WI38 (cell line): ENCODE measurements around the gene THOC3.
"Not testable (repeated sequence)": the region's sequence is repeated elsewhere in the genome, so short reads cannot be mapped to it uniquely, and the experiment has no call there.

Source experiments
- H3K4me3 ChIP-seq: 2 replicates; pipeline ENCODE4 v1.5.1; 2011; ENCODE audit warnings: low read depth, mild to moderate bottlenecking, control low read depth, low read length
- TF ChIP-seq, protein P1 (sequence below): IDR thresholded peaks from 2 replicates; pipeline ENCODE4 v1.5.1; 2012; ENCODE audit warnings: low read depth, mild to moderate bottlenecking, control low read depth, low read length

THOC3 gene

DNA sequence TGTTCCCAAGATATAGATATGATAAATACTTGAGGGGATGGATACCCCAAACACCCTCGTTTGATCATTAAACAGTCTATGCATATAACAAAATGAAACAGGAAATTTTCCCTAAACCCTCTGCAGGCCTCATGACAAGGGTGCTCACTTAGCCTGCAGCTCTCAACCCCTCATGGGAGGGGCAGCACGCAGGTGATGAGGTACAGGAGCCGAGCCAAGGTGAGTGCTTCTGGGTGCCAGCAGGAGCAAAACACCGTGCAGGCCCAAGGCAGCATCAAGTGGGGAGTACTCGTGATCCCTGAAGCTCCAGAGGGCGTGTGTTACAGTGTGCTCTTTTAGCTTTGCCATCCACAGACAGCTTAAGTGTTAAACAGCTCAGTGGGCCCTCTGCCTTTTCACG is 24.9 kb downstream of the THOC3 start:
- not testable (repeated sequence) for H3K4me3 ChIP-seq

DNA sequence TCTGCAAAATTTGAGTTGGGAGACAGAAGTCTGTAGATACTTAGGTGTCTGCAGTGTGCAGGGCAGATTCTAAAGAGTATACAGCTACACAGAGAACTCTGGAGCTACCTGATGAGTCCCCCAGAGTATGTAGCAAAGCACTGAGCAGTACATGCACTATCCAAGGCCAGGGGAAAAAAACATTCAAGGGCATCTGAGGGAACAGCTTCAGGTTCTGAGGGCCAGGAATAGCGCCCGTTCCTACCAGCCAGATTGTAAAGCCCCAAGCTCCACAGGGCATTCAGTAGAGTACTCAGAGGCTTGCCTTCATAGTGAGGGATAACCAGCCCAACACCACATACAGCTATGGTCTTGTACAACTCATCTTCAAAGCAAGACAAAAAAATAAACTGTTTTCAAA is 27.5 kb downstream of the THOC3 start:
- not testable (repeated sequence) for H3K4me3 ChIP-seq

DNA sequence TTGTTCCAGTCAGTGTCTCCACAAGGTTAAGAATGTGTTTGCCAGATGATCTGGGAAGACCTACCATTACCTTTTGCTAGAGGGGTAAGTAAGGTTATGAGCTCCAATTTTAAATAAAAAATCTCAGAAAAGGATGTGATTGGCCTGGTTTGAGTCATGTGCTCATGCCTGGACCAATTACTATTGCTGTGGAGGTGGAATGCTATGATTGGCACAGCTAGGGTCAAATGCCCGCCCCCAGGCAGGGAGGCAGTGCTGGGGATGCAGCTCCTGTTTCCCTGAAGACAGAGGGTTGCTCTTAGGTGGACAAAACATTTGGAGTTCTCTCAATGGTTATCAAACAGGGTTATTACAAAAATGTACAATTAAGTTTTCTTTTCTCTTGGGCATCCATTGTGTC is 29.6 kb downstream of the THOC3 start:
- not testable (repeated sequence) for H3K4me3 ChIP-seq

DNA sequence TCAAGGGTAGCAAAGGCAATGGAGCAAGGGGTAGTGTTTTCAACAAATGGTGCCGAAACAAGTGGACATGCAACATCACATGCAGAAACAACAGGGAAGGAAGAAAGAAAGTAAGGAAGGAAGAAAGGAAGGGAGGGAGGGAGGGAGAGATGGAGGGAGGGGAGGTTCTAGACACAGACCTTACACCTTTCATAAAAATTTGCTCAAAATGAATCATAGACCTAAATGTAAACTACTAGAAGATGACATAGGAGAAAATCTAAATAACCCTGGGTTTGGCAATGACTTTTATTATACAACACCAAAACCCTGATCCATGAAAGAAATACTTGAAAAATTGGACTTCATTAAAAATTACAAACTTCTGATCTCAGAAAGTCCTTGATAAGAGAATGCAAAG is 39.4 kb downstream of the THOC3 start:
- H3K4me3 ChIP-seq: not testable (repeated sequence)

DNA sequence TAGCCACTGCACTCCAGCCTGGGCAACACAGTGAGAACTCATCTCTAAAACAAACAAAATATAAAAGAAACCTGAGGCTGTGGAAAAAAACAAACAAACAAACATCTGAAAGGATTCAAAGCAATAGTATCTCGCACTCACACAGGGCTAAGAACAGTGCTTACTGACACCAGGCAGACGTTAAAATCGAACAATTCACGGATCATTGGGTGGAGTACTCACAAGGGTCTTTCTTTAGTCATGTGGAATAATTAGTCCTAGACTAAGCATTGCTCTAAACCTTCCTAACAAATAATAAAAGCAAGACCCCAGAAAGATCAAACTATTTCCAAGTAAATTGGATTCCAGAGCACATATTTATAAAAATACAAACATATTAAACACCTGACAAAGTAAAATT is 43.0 kb downstream of the THOC3 start:
- not testable (repeated sequence) for H3K4me3 ChIP-seq

DNA sequence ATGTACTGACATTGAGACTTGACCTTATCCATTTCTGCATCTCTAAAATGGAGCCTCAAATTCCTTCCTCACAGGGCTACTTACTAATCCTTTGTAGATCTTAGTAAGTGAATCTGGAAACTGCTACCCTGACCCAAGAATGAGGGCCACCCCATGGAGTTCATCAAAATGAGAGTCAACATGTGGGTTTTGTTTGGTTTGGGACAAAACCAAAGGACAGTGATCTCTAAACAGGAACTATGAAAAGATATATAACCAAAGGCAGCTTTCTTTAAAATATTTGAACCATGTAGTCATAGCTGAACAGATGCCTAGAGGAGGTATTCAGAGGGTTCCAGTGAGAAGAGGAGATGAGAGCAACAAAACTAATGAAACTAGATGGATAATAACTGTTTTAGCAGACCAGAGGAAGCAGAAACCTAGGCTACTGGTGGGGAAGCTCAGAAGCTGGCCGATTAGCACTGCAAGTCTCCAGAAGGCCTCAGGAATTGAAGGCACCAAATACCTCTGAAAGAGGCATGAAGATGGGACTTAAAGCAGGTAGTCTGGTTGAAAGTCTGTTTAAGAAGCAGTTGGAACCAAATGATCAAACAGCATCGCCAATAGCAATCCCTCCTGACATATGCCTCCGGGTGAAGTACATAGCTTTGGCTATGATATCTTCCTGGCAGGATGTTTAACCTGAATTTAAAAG is 45.8 kb downstream of the THOC3 start:
- TF ChIP-seq, protein P1, sequence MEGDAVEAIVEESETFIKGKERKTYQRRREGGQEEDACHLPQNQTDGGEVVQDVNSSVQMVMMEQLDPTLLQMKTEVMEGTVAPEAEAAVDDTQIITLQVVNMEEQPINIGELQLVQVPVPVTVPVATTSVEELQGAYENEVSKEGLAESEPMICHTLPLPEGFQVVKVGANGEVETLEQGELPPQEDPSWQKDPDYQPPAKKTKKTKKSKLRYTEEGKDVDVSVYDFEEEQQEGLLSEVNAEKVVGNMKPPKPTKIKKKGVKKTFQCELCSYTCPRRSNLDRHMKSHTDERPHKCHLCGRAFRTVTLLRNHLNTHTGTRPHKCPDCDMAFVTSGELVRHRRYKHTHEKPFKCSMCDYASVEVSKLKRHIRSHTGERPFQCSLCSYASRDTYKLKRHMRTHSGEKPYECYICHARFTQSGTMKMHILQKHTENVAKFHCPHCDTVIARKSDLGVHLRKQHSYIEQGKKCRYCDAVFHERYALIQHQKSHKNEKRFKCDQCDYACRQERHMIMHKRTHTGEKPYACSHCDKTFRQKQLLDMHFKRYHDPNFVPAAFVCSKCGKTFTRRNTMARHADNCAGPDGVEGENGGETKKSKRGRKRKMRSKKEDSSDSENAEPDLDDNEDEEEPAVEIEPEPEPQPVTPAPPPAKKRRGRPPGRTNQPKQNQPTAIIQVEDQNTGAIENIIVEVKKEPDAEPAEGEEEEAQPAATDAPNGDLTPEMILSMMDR: no peak
- no peak overlapping the region for H3K4me3 ChIP-seq

DNA sequence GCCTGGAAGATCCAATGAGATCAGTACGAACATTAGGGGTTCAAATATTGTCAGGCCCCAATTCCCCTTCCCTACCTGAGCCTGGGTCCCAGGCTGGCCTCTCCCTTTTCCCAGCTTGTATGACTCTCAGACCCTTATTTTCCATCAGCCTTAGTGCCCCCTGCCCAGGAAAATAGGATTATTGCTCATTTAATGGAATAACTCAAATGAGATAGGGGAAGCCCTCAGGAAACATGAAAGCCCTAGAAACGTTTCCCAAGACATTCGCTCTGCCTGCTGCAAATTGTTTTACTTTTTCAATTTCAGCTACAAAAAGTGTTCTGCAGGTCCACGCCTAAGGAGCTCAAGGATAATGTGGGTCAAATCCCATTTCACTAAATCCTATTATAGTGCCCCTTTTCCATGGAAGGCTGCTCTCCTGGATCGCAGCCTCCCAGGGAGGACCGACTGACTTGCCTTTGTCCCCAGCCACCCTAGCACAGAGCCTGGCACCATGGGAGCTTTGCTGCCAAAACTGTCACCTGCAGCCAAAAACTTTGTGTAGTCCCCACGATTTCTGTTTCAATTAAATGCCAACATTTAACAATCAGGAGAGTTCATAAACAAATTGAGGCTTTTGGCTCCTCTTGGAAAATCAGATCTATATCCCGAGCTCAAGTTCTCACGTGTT is 46.9 kb downstream of the THOC3 start:
- no peak overlapping the region for H3K4me3 ChIP-seq
- TF ChIP-seq, protein P1: no peak

DNA sequence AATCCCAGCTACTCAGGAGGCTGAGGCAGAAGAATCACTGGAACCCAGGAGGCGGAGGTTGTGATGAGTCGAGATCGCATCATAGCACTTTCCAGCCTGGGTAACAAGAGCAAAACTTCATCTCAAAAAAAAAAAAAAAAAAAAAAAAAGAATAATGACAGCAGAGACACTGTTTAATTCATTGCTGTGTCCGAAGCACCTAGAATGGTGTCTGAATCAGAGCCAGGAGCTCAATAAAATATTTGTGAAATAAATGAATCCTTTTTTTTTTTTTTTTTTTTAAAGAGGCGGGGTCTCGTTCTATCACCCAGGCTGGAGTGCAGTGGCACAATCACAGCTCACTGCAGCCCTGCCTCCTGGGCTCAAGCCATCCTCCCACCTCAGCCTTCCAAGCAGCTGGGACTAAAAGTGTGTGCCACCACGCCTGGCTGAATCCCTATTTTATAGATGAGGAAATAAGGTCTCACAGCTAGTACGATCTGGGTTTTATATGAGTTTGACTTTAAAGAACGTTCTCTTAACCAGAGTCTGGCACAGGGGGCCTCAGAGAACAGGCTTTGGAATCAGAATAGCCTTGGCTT is 47.8 kb downstream of the THOC3 start:
- no peak overlapping the region for H3K4me3 ChIP-seq
- TF ChIP-seq, protein P1: no peak

DNA sequence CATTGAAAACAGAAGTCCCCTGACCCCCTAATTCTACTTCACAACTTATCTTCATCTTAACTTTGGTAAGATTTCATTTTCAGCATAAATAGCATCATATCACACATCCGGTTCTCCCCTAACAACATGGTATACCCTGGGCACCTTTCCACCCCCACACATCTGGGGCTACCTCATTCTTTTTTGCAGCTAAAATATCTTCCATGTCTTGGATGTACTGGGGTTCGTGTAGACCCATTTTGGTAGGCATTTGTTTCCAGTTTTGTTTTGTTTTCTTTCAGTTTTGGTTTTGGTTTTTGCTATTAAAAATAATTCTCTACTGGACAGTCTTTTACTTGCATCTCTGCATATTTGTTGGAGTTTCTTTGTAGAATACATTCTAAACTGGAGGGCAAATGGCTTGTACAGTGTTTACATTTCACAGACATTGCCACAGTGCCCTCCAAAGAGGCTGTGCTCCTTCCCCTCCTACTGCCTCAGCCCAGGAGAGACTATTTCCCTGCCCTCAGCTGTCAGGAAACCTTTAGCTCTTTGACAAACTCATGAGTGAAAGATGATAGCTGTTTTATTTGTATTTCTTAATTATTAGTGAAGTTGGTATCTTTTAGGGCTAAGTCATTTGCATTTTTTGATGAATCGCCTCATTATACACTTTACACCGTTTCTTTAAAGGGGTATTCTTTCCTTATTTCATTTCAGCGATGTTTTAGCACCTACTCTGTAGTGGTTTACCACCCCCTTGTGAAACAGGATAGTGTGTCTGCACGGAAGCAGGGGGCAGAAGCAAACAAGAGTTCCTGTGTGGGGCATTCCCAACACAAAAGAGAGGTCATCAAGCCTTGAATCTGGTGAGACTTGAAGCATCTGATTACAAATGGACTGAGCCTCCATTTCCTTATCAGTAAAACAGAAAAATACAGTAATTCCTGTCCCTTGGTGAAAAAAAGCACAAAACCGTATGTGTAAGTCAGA is 52.8 kb downstream of the THOC3 start:
- H3K4me3 ChIP-seq: not testable (repeated sequence)

DNA sequence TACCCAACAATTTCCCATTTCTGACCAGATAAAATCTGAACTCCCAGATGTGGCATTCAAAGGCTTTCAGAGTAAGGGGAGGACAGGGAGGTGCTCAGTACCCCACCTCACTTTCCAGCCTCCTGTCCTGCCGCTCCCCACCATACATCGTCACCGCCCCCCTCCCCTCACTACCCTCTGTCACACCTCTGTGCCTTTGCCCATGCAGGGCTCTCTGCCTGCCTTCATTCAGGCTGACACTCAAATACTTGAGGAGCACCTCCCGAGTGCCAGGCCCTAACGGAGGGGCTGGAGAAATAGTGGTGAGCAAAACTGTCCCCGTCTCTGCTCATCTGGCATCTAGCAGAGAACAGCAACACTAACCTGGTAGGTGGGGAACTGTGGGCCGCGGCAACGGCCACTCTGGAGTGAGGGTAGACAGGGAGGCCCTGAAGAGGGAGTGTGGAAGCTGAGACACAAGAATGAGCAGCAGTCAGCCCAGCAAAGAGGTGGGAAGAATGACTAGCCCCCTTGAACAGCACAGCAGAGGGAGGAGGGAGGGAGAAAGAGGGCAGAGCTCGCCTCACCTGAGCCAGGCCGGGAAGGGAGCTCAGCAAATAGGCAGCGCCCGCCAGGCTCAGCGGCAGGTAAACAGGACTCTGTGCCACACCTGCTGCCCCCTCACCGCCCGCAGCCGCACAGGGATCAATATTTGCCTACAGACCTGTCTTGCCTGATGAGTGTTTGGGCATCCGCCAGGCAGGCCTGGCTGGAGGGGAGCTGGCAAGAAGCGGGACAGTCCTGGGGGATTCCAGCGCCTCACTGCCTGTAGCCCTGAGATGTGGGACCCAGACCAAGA is 54.1 kb downstream of the THOC3 start:
- H3K4me3 ChIP-seq: not testable (repeated sequence)

DNA sequence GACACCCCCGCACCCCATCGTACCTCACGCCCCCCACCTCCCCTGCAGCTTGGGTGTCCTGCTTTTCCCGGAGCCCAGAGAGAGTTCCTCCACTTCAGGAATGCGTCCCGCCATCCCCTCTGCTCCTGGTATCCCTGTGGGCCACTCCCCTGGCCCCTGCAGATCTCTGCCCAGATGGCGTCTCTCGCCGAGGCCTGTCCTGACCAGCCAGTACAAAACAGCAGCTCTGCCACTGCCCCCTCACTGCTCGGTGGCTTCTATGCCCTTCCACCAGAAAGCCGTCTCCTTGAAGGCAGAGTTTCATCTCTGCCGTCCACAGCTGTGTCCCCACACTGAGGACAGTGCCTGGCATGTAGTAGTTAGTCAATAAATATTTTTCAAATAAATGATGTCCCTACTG is 58.0 kb downstream of the THOC3 start:
- H3K4me3 ChIP-seq: not testable (repeated sequence)
